ENCODE results near the gene PCDHA1.

DNA sequence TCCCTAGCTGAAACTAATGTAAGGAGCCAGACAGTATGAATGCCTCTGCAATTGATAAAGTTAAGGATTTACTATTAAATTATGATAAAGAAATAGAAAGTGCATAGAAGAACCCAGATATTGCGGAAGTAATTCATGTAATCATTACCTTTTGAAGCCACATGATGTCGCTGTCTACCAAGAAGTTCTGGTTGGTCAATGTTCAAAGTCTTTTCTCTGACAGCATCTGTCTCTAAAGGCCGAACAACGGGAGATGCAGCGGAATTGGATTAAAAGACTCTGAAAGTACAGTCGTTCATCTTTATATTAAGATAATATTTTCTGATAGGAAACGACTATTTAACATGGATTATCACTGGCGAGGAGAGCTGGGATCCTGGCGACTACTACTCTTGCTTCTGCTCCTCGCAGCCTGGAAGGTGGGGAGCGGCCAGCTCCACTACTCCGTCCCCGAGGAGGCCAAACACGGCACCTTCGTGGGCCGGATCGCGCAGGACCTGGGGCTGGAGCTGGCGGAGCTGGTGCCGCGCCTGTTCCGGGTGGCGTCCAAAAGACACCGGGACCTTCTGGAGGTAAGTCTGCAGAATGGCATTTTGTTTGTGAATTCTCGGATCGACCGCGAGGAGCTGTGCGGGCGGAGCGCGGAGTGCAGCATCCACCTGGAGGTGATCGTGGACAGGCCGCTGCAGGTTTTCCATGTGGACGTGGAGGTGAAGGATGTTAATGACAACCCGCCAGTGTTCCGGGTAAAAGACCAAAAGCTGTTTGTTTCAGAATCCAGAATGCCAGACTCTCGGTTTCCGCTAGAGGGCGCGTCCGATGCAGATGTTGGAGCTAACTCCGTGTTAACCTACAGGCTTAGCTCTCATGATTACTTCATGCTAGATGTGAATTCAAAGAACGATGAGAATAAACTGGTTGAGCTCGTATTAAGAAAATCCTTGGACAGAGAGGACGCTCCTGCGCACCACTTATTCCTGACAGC, 55.3 kb downstream of the PCDHA1 start, which contains the start of gene PCDHA8:
- TF ChIP-seq, protein P1, sequence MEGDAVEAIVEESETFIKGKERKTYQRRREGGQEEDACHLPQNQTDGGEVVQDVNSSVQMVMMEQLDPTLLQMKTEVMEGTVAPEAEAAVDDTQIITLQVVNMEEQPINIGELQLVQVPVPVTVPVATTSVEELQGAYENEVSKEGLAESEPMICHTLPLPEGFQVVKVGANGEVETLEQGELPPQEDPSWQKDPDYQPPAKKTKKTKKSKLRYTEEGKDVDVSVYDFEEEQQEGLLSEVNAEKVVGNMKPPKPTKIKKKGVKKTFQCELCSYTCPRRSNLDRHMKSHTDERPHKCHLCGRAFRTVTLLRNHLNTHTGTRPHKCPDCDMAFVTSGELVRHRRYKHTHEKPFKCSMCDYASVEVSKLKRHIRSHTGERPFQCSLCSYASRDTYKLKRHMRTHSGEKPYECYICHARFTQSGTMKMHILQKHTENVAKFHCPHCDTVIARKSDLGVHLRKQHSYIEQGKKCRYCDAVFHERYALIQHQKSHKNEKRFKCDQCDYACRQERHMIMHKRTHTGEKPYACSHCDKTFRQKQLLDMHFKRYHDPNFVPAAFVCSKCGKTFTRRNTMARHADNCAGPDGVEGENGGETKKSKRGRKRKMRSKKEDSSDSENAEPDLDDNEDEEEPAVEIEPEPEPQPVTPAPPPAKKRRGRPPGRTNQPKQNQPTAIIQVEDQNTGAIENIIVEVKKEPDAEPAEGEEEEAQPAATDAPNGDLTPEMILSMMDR (IDR thresholded peaks at IDR 0.05): peak in 1 of 4 experiments; percentile 9
- TF ChIP-seq POLR2A (IDR thresholded peaks at IDR 0.05): no peak

Measured in uterus (tissue), 2 donors.